ENCODE data around the gene ARL4A. TPM values are rescaled to one million over a fixed set of nuclear protein-coding genes. Genes with fewer than 3 reads are reported as not detected.

ARL4A gene
- total and polyA plus RNA-seq, 2 of the 8 experiments (the other 6 are each of a cell fraction or from before 2014, with no cell fraction given): 14.5 to 29.2 TPM

DNA sequence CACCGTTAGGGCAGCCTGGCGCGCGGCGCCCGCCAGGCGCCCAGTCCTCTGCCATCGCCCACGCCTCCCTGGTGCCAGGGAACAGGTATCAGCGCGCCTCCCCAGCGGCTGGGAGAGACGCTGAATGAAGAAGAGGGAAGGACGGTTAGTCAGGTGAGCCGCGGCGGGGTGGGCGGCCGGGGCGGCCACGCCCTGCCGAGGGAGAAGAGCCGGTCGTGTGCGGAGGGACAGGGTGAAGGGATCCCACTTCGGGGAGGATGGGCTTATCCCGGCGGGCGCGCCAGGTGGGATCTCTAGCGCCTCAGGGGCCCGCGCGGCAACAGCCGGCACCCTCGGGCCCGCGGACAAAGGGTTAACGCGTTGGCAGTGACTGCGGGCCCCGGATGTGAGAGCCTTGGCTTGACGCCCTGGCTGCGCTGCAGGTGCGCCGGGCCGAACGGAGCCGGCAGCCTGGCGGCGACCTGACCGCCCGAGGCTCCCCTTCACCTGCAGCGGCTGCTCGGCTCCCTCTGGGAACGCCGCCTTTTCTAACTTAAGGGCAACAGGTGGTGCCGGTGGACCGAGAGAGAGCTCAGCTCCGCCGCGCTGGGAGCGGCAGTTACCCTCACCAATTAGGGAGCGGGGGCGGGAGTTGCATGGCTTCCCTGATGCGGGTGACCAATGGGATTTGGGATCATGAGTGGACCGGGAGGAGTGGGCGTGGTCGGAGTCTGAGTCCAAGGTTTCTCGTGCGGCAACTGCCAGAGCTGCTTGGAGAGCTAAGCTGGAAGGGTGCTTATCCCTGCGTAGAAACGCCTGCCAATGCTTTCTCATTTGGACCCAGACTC, at the start of gene ARL4A (continued):
- TF ChIP-seq POLR2A (IDR thresholded peaks at IDR 0.05; ENCODE audit: control extremely low read depth in 1 of 2, low read depth in 2 of 2, low read length in 2 of 2) (peak; percentile 88 to 89), CHD2 (IDR thresholded peaks at IDR 0.05; ENCODE audit: low read length) (peak; percentile 88), POLR2AphosphoS5 (IDR thresholded peaks at IDR 0.05; ENCODE audit: low read depth, low read length) (peak; percentile 87), BCL11A (IDR thresholded peaks at IDR 0.05; ENCODE audit: low read depth in 2 of 2, low read length in 2 of 2) (no peak), RAD21 (IDR thresholded peaks at IDR 0.05 in 1 of 2, conservative IDR thresholded peaks at IDR 0.05 in 1 of 2; ENCODE audit: low read depth in 2 of 2, low read length in 2 of 2) (peak; percentile 83 to 89), CBX5 (IDR thresholded peaks at IDR 0.05; ENCODE audit: low read depth, low read length) (no peak), TCF12 (IDR thresholded peaks at IDR 0.05; ENCODE audit: low read depth, low read length) (0 out of 2 replicates have a peak, but pooled peaks have one; percentile 6)
- TF ChIP-seq, protein P1, sequence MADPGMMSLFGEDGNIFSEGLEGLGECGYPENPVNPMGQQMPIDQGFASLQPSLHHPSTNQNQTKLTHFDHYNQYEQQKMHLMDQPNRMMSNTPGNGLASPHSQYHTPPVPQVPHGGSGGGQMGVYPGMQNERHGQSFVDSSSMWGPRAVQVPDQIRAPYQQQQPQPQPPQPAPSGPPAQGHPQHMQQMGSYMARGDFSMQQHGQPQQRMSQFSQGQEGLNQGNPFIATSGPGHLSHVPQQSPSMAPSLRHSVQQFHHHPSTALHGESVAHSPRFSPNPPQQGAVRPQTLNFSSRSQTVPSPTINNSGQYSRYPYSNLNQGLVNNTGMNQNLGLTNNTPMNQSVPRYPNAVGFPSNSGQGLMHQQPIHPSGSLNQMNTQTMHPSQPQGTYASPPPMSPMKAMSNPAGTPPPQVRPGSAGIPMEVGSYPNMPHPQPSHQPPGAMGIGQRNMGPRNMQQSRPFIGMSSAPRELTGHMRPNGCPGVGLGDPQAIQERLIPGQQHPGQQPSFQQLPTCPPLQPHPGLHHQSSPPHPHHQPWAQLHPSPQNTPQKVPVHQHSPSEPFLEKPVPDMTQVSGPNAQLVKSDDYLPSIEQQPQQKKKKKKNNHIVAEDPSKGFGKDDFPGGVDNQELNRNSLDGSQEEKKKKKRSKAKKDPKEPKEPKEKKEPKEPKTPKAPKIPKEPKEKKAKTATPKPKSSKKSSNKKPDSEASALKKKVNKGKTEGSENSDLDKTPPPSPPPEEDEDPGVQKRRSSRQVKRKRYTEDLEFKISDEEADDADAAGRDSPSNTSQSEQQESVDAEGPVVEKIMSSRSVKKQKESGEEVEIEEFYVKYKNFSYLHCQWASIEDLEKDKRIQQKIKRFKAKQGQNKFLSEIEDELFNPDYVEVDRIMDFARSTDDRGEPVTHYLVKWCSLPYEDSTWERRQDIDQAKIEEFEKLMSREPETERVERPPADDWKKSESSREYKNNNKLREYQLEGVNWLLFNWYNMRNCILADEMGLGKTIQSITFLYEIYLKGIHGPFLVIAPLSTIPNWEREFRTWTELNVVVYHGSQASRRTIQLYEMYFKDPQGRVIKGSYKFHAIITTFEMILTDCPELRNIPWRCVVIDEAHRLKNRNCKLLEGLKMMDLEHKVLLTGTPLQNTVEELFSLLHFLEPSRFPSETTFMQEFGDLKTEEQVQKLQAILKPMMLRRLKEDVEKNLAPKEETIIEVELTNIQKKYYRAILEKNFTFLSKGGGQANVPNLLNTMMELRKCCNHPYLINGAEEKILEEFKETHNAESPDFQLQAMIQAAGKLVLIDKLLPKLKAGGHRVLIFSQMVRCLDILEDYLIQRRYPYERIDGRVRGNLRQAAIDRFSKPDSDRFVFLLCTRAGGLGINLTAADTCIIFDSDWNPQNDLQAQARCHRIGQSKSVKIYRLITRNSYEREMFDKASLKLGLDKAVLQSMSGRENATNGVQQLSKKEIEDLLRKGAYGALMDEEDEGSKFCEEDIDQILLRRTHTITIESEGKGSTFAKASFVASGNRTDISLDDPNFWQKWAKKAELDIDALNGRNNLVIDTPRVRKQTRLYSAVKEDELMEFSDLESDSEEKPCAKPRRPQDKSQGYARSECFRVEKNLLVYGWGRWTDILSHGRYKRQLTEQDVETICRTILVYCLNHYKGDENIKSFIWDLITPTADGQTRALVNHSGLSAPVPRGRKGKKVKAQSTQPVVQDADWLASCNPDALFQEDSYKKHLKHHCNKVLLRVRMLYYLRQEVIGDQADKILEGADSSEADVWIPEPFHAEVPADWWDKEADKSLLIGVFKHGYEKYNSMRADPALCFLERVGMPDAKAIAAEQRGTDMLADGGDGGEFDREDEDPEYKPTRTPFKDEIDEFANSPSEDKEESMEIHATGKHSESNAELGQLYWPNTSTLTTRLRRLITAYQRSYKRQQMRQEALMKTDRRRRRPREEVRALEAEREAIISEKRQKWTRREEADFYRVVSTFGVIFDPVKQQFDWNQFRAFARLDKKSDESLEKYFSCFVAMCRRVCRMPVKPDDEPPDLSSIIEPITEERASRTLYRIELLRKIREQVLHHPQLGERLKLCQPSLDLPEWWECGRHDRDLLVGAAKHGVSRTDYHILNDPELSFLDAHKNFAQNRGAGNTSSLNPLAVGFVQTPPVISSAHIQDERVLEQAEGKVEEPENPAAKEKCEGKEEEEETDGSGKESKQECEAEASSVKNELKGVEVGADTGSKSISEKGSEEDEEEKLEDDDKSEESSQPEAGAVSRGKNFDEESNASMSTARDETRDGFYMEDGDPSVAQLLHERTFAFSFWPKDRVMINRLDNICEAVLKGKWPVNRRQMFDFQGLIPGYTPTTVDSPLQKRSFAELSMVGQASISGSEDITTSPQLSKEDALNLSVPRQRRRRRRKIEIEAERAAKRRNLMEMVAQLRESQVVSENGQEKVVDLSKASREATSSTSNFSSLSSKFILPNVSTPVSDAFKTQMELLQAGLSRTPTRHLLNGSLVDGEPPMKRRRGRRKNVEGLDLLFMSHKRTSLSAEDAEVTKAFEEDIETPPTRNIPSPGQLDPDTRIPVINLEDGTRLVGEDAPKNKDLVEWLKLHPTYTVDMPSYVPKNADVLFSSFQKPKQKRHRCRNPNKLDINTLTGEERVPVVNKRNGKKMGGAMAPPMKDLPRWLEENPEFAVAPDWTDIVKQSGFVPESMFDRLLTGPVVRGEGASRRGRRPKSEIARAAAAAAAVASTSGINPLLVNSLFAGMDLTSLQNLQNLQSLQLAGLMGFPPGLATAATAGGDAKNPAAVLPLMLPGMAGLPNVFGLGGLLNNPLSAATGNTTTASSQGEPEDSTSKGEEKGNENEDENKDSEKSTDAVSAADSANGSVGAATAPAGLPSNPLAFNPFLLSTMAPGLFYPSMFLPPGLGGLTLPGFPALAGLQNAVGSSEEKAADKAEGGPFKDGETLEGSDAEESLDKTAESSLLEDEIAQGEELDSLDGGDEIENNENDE (IDR thresholded peaks at IDR 0.05; ENCODE audit: insufficient replicate concordance, low read length): no peak
- TF ChIP-seq, protein P2, sequence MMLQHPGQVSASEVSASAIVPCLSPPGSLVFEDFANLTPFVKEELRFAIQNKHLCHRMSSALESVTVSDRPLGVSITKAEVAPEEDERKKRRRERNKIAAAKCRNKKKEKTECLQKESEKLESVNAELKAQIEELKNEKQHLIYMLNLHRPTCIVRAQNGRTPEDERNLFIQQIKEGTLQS (IDR thresholded peaks at IDR 0.05; ENCODE audit: insufficient read depth, low read depth, low read length): no peak

All from H1 (cell line).